ENCODE data around the gene PRMT2. TPM values are rescaled to one million over a fixed set of nuclear protein-coding genes. Genes with fewer than 3 reads are reported as not detected.
A peak's percentile ranks its signal among the peaks of the same experiment; 100 is the strongest.

The PRMT2 gene
- total RNA-seq, 2 donors from 2014 or later: 81.3 to 95.1 TPM

GRCh38 chr21:46605767-46606426 is 29.6 kb upstream of the PRMT2 start:
- H3K36me3 Mint-ChIP-seq (ENCODE audit: insufficient read depth in 2 of 2): peaks cover 0 to under 1% of the 10 kb centered on the region in 2 donors
- DNase-seq (peak; percentile 47 to 49), ATAC-seq (replicated peaks in 1 of 2) (peak; percentile 92)
- no peaks in the 10 kb centered on the region for H3K27me3 Mint-ChIP-seq (ENCODE audit: low read depth)
- H3K4me3 Mint-ChIP-seq: peak overlapping the region in 1 of 2 donors; percentile 44
- peaks cover 33% of the 10 kb centered on the region for H3K4me1 Mint-ChIP-seq (ENCODE audit: low read depth)
- H3K27ac Mint-ChIP-seq: peak overlapping the region; percentile 45
- H3K9me3 Mint-ChIP-seq: no peaks in the 10 kb centered on the region

- peaks cover 33% of the 10 kb centered on the region for H3K4me1 Mint-ChIP-seq (ENCODE audit: low read depth)
- H3K27ac Mint-ChIP-seq: peak overlapping the region; percentile 45
- H3K4me3 Mint-ChIP-seq: peak overlapping the region in 1 of 2 donors; percentile 22
- no peaks in the 10 kb centered on the region for H3K27me3 Mint-ChIP-seq (ENCODE audit: low read depth)
- ATAC-seq (replicated peaks in 1 of 2) (peak; percentile 30 to 33), DNase-seq (no peak)
- H3K36me3 Mint-ChIP-seq (ENCODE audit: insufficient read depth in 2 of 2): peaks cover 0 to 1% of the 10 kb centered on the region in 2 donors
- H3K9me3 Mint-ChIP-seq: no peaks in the 10 kb centered on the region
Measured at GRCh38 chr21:46606427-46606813, 29.1 kb upstream of the PRMT2 start.

GRCh38 chr21:46607636-46608035 is 27.8 kb upstream of the PRMT2 start:
- ATAC-seq (replicated peaks in 1 of 2) (no peak), DNase-seq (no peak)
- no peak overlapping the region for H3K4me3 Mint-ChIP-seq
- H3K4me1 Mint-ChIP-seq (ENCODE audit: low read depth): peaks cover 33% of the 10 kb centered on the region
- H3K27ac Mint-ChIP-seq: no peak overlapping the region
- H3K9me3 Mint-ChIP-seq: no peaks in the 10 kb centered on the region
- H3K36me3 Mint-ChIP-seq (ENCODE audit: insufficient read depth in 2 of 2): peaks cover 0 to 1% of the 10 kb centered on the region in 2 donors
- H3K27me3 Mint-ChIP-seq (ENCODE audit: low read depth): no peaks in the 10 kb centered on the region

GRCh38 chr21:46608672-46609111 is 26.8 kb upstream of the PRMT2 start:
- no peak for DNase-seq
- Mint-ChIP-seq H3K27me3 (ENCODE audit: low read depth) (no peaks in the 10 kb centered on the region), H3K4me3 (no peak overlapping the region), H3K36me3 (ENCODE audit: insufficient read depth in 2 of 2) (peaks cover 0 to 1% of the 10 kb centered on the region in 2 donors), H3K9me3 (peaks cover 0 to 1% of the 10 kb centered on the region in 2 donors), H3K4me1 (ENCODE audit: low read depth) (peaks cover 33% of the 10 kb centered on the region), H3K27ac (no peak overlapping the region)
- no peak for ATAC-seq (replicated peaks in 1 of 2)

GRCh38 chr21:46610018-46610701 is 25.3 kb upstream of the PRMT2 start:
- ATAC-seq (replicated peaks in 1 of 2): no peak
- H3K27me3 Mint-ChIP-seq (ENCODE audit: low read depth): no peaks in the 10 kb centered on the region
- no peak overlapping the region for H3K4me3 Mint-ChIP-seq
- no peak overlapping the region for H3K27ac Mint-ChIP-seq
- H3K4me1 Mint-ChIP-seq (ENCODE audit: low read depth): peaks cover 27% of the 10 kb centered on the region
- H3K36me3 Mint-ChIP-seq (ENCODE audit: insufficient read depth in 2 of 2): peaks cover 0 to 1% of the 10 kb centered on the region in 2 donors
- no peak for DNase-seq
- H3K9me3 Mint-ChIP-seq: peaks cover 0 to 1% of the 10 kb centered on the region in 2 donors

- Mint-ChIP-seq H3K4me3 (no peak overlapping the region), H3K27ac (no peak overlapping the region), H3K9me3 (peaks cover 0 to 1% of the 10 kb centered on the region in 2 donors), H3K4me1 (ENCODE audit: low read depth) (peaks cover 7% of the 10 kb centered on the region), H3K36me3 (ENCODE audit: insufficient read depth in 2 of 2) (peaks cover 0 to 1% of the 10 kb centered on the region in 2 donors), H3K27me3 (ENCODE audit: low read depth) (no peaks in the 10 kb centered on the region)
- DNase-seq (no peak), ATAC-seq (replicated peaks in 1 of 2) (no peak)
Measured at GRCh38 chr21:46613391-46613790, 22.1 kb upstream of the PRMT2 start.

GRCh38 chr21:46616050-46616449 is 19.4 kb upstream of the PRMT2 start:
- H3K36me3 Mint-ChIP-seq (ENCODE audit: insufficient read depth in 2 of 2): peaks cover 0 to 1% of the 10 kb centered on the region in 2 donors
- peaks cover 13% of the 10 kb centered on the region for H3K4me1 Mint-ChIP-seq (ENCODE audit: low read depth)
- H3K4me3 Mint-ChIP-seq: no peak overlapping the region
- no peak for ATAC-seq (replicated peaks in 1 of 2)
- H3K27me3 Mint-ChIP-seq (ENCODE audit: low read depth): no peaks in the 10 kb centered on the region
- no peak overlapping the region for H3K27ac Mint-ChIP-seq
- H3K9me3 Mint-ChIP-seq: peaks cover 0 to 1% of the 10 kb centered on the region in 2 donors
- no peak for DNase-seq

GRCh38 chr21:46616656-46617055 is 18.8 kb upstream of the PRMT2 start:
- no peak overlapping the region for H3K27ac Mint-ChIP-seq
- H3K27me3 Mint-ChIP-seq (ENCODE audit: low read depth): no peaks in the 10 kb centered on the region
- peaks cover 0 to 1% of the 10 kb centered on the region in 2 donors for H3K36me3 Mint-ChIP-seq (ENCODE audit: insufficient read depth in 2 of 2)
- DNase-seq: no peak
- no peak overlapping the region for H3K4me3 Mint-ChIP-seq
- no peak for ATAC-seq (replicated peaks in 1 of 2)
- H3K9me3 Mint-ChIP-seq: peaks cover 0 to 1% of the 10 kb centered on the region in 2 donors
- peaks cover 19% of the 10 kb centered on the region for H3K4me1 Mint-ChIP-seq (ENCODE audit: low read depth)

GRCh38 chr21:46617267-46618051 is 18.0 kb upstream of the PRMT2 start:
- H3K4me1 Mint-ChIP-seq (ENCODE audit: low read depth): peaks cover 27% of the 10 kb centered on the region
- H3K27ac Mint-ChIP-seq: no peak overlapping the region
- DNase-seq: no peak
- no peaks in the 10 kb centered on the region for H3K27me3 Mint-ChIP-seq (ENCODE audit: low read depth)
- ATAC-seq (replicated peaks in 1 of 2): peak in 1 of 2 donors; percentile 62
- peaks cover 0 to 1% of the 10 kb centered on the region in 2 donors for H3K36me3 Mint-ChIP-seq (ENCODE audit: insufficient read depth in 2 of 2)
- H3K4me3 Mint-ChIP-seq: no peak overlapping the region
- H3K9me3 Mint-ChIP-seq: peaks cover 0 to 1% of the 10 kb centered on the region in 2 donors

- no peak for ATAC-seq (replicated peaks in 1 of 2)
- Mint-ChIP-seq H3K36me3 (ENCODE audit: insufficient read depth in 2 of 2) (peaks cover 0 to 1% of the 10 kb centered on the region in 2 donors), H3K27ac (no peak overlapping the region), H3K4me1 (ENCODE audit: low read depth) (peaks cover 35% of the 10 kb centered on the region), H3K27me3 (ENCODE audit: low read depth) (no peaks in the 10 kb centered on the region), H3K9me3 (no peaks in the 10 kb centered on the region), H3K4me3 (no peak overlapping the region)
- no peak for DNase-seq
Measured at GRCh38 chr21:46618738-46619379, 16.6 kb upstream of the PRMT2 start.

- peaks cover 35% of the 10 kb centered on the region for H3K4me1 Mint-ChIP-seq (ENCODE audit: low read depth)
- ATAC-seq (replicated peaks in 1 of 2) (no peak), DNase-seq (no peak)
- H3K9me3 Mint-ChIP-seq: no peaks in the 10 kb centered on the region
- H3K27me3 Mint-ChIP-seq (ENCODE audit: low read depth): no peaks in the 10 kb centered on the region
- H3K27ac Mint-ChIP-seq: no peak overlapping the region
- no peak overlapping the region for H3K4me3 Mint-ChIP-seq
- H3K36me3 Mint-ChIP-seq (ENCODE audit: insufficient read depth in 2 of 2): peaks cover 0 to 1% of the 10 kb centered on the region in 2 donors
Measured at GRCh38 chr21:46619846-46620245, 15.6 kb upstream of the PRMT2 start.

- no peak overlapping the region for H3K27ac Mint-ChIP-seq
- H3K4me3 Mint-ChIP-seq: no peak overlapping the region
- ATAC-seq (replicated peaks in 1 of 2) (no peak), DNase-seq (no peak)
- H3K4me1 Mint-ChIP-seq (ENCODE audit: low read depth): peaks cover 35% of the 10 kb centered on the region
- H3K36me3 Mint-ChIP-seq (ENCODE audit: insufficient read depth in 2 of 2): peaks cover 4 to 8% of the 10 kb centered on the region in 2 donors
- peaks cover 3 to 5% of the 10 kb centered on the region in 2 donors for H3K9me3 Mint-ChIP-seq
- no peaks in the 10 kb centered on the region for H3K27me3 Mint-ChIP-seq (ENCODE audit: low read depth)
Measured at GRCh38 chr21:46620846-46621245, 14.6 kb upstream of the PRMT2 start.
